ENCODE measurements around the gene CRELD2. TPM values are rescaled to one million over a fixed set of nuclear protein-coding genes. Genes with fewer than 3 reads are reported as not detected.

The CRELD2 gene
- polyA plus RNA-seq, 1 donor = 28.9 TPM

GRCh38 chr22:49878206-49878605 lies 40.2 kb upstream of the CRELD2 start:
- Histone ChIP-seq H3K36me3 (ENCODE audit: control insufficient read depth, insufficient read depth, low read length) (peaks cover 7% of the 10 kb centered on the region), H3K4me3 (ENCODE audit: low read length) (no peak overlapping the region), H3K9me3 (ENCODE audit: control insufficient read depth, low read depth, low read length) (peaks cover 28% of the 10 kb centered on the region), H3K27ac (ENCODE audit: low read length) (no peak overlapping the region), H3K27me3 (ENCODE audit: control insufficient read depth, insufficient read depth, low read length) (no peaks in the 10 kb centered on the region), H3K4me1 (ENCODE audit: control insufficient read depth, insufficient read depth, low read length) (no peaks in the 10 kb centered on the region)
- no peak for DNase-seq
- WGBS (ENCODE audit: insufficient coverage, low lambda C conversion rate) = 80% methylated on average over 1 of the region's 8 CpGs

- Histone ChIP-seq H3K27ac (ENCODE audit: low read length) (no peak overlapping the region), H3K4me1 (ENCODE audit: control insufficient read depth, insufficient read depth, low read length) (no peaks in the 10 kb centered on the region), H3K4me3 (ENCODE audit: low read length) (no peak overlapping the region), H3K36me3 (ENCODE audit: control insufficient read depth, insufficient read depth, low read length) (peaks cover 19% of the 10 kb centered on the region), H3K27me3 (ENCODE audit: control insufficient read depth, insufficient read depth, low read length) (no peaks in the 10 kb centered on the region), H3K9me3 (ENCODE audit: control insufficient read depth, low read depth, low read length) (peaks cover 41% of the 10 kb centered on the region)
- no peak for DNase-seq
- no CpG with 5 or more reads among the region's 9 CpGs for WGBS (ENCODE audit: insufficient coverage, low lambda C conversion rate)
These were observed 38.6 kb upstream of the CRELD2 start for GRCh38 chr22:49879871-49880270.

- peaks cover 45% of the 10 kb centered on the region for H3K9me3 ChIP-seq (ENCODE audit: control insufficient read depth, low read depth, low read length)
- H3K4me1 ChIP-seq (ENCODE audit: control insufficient read depth, insufficient read depth, low read length) = no peaks in the 10 kb centered on the region
- H3K36me3 ChIP-seq (ENCODE audit: control insufficient read depth, insufficient read depth, low read length) = peaks cover 23% of the 10 kb centered on the region
- 90% methylated on average over 7 of the region's 20 CpGs for WGBS (ENCODE audit: insufficient coverage, low lambda C conversion rate)
- H3K4me3 ChIP-seq (ENCODE audit: low read length) = no peak overlapping the region
- no peak for DNase-seq
- no peaks in the 10 kb centered on the region for H3K27me3 ChIP-seq (ENCODE audit: control insufficient read depth, insufficient read depth, low read length)
- H3K27ac ChIP-seq (ENCODE audit: low read length) = no peak overlapping the region
These were observed 38.2 kb upstream of the CRELD2 start for GRCh38 chr22:49880281-49880680.

DNA sequence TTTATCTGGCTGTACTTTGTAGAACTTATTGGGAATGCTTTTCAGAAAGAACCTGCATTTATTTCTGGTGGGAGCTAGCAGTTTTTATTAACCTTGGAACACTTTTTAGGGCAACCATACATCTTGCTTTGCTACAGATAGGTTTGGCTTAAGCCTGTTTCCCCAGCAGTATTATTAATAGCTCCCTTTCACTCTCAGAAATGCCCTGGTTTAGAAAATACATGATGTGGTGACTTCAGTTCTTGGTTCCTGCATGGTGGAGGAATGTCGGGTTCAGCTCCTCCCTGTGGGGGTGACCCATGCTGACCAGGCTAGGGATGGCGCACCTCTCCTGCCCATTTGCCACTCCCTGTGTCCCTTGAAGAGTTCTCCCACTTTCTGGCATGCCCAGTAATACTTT lies 36.6 kb upstream of the CRELD2 start:
- Histone ChIP-seq H3K4me1 (ENCODE audit: control insufficient read depth, insufficient read depth, low read length) (no peaks in the 10 kb centered on the region), H3K4me3 (ENCODE audit: low read length) (no peak overlapping the region), H3K27me3 (ENCODE audit: control insufficient read depth, insufficient read depth, low read length) (no peaks in the 10 kb centered on the region), H3K36me3 (ENCODE audit: control insufficient read depth, insufficient read depth, low read length) (peaks cover 35% of the 10 kb centered on the region), H3K9me3 (ENCODE audit: control insufficient read depth, low read depth, low read length) (peaks cover 61% of the 10 kb centered on the region), H3K27ac (ENCODE audit: low read length) (no peak overlapping the region)
- no peak for DNase-seq
- WGBS (ENCODE audit: insufficient coverage, low lambda C conversion rate) = no CpG with 5 or more reads among the region's 2 CpGs

DNA sequence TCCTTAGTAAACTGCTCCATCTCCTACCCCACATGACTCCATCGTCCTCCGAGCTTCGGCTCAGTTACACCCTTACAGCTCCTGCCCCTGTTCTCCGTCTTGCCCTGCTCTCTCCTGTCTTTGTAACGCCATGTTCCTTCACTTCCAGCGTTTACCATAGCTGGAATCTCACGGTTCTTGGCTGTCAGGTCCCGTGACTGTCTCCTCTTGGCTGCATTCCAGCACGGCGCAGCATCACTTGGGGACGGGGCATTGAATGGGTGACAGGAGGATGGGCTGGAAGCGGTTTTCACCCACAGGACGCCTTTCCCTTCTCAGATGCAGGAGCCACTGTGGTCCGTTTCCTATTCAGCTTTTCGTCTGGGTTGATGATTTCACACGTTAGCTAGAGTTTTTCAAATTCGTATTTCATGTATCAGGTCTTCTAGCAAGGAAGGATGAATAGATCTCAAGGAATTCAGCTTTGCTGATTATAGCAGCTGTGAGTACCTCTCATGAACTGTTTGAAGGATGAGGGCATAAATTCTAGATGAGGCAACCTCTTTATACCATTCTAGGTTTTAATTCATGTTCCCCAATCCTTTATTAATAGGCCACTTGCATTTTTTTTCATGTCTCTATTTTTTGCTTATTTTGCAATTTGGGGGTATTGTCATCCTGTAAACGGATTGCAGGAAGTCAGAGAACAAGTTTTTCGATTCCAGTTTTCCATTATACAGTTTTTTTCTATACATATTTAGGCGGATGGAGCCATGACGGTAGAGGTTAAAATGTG lies 35.7 kb upstream of the CRELD2 start:
- Histone ChIP-seq H3K36me3 (ENCODE audit: control insufficient read depth, insufficient read depth, low read length) (peaks cover 37% of the 10 kb centered on the region), H3K4me3 (ENCODE audit: low read length) (no peak overlapping the region), H3K27me3 (ENCODE audit: control insufficient read depth, insufficient read depth, low read length) (no peaks in the 10 kb centered on the region), H3K4me1 (ENCODE audit: control insufficient read depth, insufficient read depth, low read length) (no peaks in the 10 kb centered on the region), H3K27ac (ENCODE audit: low read length) (no peak overlapping the region), H3K9me3 (ENCODE audit: control insufficient read depth, low read depth, low read length) (peaks cover 62% of the 10 kb centered on the region)
- 85% methylated on average over 10 of the region's 21 CpGs for WGBS (ENCODE audit: insufficient coverage, low lambda C conversion rate)
- no peak for DNase-seq

GRCh38 chr22:49883294-49883640 lies 35.2 kb upstream of the CRELD2 start:
- no peak for DNase-seq
- peaks cover 40% of the 10 kb centered on the region for H3K36me3 ChIP-seq (ENCODE audit: control insufficient read depth, insufficient read depth, low read length)
- H3K4me3 ChIP-seq (ENCODE audit: low read length) = no peak overlapping the region
- no CpG with 5 or more reads among the region's 4 CpGs for WGBS (ENCODE audit: insufficient coverage, low lambda C conversion rate)
- no peaks in the 10 kb centered on the region for H3K27me3 ChIP-seq (ENCODE audit: control insufficient read depth, insufficient read depth, low read length)
- H3K9me3 ChIP-seq (ENCODE audit: control insufficient read depth, low read depth, low read length) = peaks cover 64% of the 10 kb centered on the region
- H3K4me1 ChIP-seq (ENCODE audit: control insufficient read depth, insufficient read depth, low read length) = no peaks in the 10 kb centered on the region
- H3K27ac ChIP-seq (ENCODE audit: low read length) = no peak overlapping the region

GRCh38 chr22:49884075-49884474 lies 34.4 kb upstream of the CRELD2 start:
- Histone ChIP-seq H3K4me1 (ENCODE audit: control insufficient read depth, insufficient read depth, low read length) (no peaks in the 10 kb centered on the region), H3K9me3 (ENCODE audit: control insufficient read depth, low read depth, low read length) (peaks cover 64% of the 10 kb centered on the region), H3K27ac (ENCODE audit: low read length) (no peak overlapping the region), H3K36me3 (ENCODE audit: control insufficient read depth, insufficient read depth, low read length) (peaks cover 48% of the 10 kb centered on the region), H3K4me3 (ENCODE audit: low read length) (no peak overlapping the region), H3K27me3 (ENCODE audit: control insufficient read depth, insufficient read depth, low read length) (no peaks in the 10 kb centered on the region)
- no CpG with 5 or more reads among the region's 20 CpGs for WGBS (ENCODE audit: insufficient coverage, low lambda C conversion rate)
- no peak for DNase-seq

DNA sequence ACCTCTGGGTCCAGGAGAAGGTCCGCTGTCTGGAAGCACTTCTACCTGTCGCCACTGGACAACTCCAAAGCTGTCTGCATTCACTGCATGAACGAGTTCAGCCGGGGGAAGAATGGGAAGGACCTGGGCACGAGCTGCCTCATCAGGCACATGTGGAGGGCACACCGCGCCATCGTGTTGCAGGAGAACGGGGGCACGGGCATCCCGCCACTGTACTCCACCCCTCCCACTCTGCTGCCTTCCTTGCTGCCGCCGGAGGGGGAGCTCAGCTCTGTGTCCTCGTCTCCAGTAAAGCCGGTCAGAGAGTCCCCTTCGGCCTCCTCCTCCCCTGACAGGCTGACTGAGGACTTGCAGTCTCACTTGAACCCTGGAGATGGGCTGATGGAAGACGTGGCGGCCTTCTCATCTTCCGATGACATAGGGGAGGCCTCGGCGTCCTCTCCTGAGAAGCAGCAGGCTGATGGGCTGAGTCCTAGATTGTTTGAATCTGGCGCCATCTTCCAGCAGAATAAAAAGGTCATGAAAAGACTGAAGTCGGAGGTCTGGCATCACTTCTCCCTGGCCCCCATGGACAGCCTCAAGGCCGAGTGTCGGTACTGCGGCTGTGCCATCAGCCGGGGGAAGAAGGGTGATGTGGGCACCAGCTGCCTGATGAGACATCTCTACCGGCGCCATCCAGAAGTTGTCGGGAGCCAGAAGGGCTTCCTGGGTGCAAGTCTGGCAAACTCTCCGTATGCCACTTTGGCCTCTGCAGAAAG lies 33.8 kb upstream of the CRELD2 start:
- H3K36me3 ChIP-seq (ENCODE audit: control insufficient read depth, insufficient read depth, low read length) = peaks cover 54% of the 10 kb centered on the region

GRCh38 chr22:49885281-49885680 lies 33.2 kb upstream of the CRELD2 start:
- Histone ChIP-seq H3K9me3 (ENCODE audit: control insufficient read depth, low read depth, low read length) (peaks cover 56% of the 10 kb centered on the region), H3K27me3 (ENCODE audit: control insufficient read depth, insufficient read depth, low read length) (no peaks in the 10 kb centered on the region), H3K4me1 (ENCODE audit: control insufficient read depth, insufficient read depth, low read length) (no peaks in the 10 kb centered on the region), H3K4me3 (ENCODE audit: low read length) (no peak overlapping the region), H3K27ac (ENCODE audit: low read length) (no peak overlapping the region), H3K36me3 (ENCODE audit: control insufficient read depth, insufficient read depth, low read length) (peaks cover 58% of the 10 kb centered on the region)
- no peak for DNase-seq
- no CpG with 5 or more reads among the region's 17 CpGs for WGBS (ENCODE audit: insufficient coverage, low lambda C conversion rate)

More for the DNA sequence above, 33.8 kb upstream of the CRELD2 start:
- no peak overlapping the region for H3K27ac ChIP-seq (ENCODE audit: low read length)
- no peak overlapping the region for H3K4me3 ChIP-seq (ENCODE audit: low read length)
- H3K9me3 ChIP-seq (ENCODE audit: control insufficient read depth, low read depth, low read length) = peaks cover 60% of the 10 kb centered on the region
- 83% methylated on average over 1 of the region's 31 CpGs for WGBS (ENCODE audit: insufficient coverage, low lambda C conversion rate)
- DNase-seq = no peak
- no peaks in the 10 kb centered on the region for H3K27me3 ChIP-seq (ENCODE audit: control insufficient read depth, insufficient read depth, low read length)
- H3K4me1 ChIP-seq (ENCODE audit: control insufficient read depth, insufficient read depth, low read length) = no peaks in the 10 kb centered on the region

DNA sequence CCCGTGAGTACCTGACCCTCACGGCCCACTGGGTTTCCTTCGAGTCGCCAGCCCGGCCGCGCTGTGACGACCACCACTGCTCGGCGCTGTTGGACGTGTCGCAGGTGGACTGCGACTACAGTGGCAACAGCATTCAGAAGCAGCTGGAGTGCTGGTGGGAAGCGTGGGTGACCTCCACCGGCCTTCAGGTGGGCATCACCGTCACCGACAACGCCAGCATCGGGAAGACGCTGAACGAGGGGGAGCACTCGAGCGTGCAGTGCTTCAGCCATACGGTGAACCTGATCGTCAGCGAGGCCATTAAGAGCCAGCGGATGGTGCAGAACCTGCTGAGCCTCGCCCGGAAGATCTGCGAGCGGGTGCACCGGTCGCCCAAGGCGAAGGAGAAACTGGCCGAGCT lies 32.6 kb upstream of the CRELD2 start:
- Histone ChIP-seq H3K27ac (ENCODE audit: low read length) (no peak overlapping the region), H3K36me3 (ENCODE audit: control insufficient read depth, insufficient read depth, low read length) (peaks cover 60% of the 10 kb centered on the region), H3K27me3 (ENCODE audit: control insufficient read depth, insufficient read depth, low read length) (no peaks in the 10 kb centered on the region), H3K9me3 (ENCODE audit: control insufficient read depth, low read depth, low read length) (peaks cover 60% of the 10 kb centered on the region), H3K4me1 (ENCODE audit: control insufficient read depth, insufficient read depth, low read length) (no peaks in the 10 kb centered on the region), H3K4me3 (ENCODE audit: low read length) (no peak overlapping the region)
- DNase-seq = no peak
- no CpG with 5 or more reads among the region's 35 CpGs for WGBS (ENCODE audit: insufficient coverage, low lambda C conversion rate)
